ENCODE data around the gene SRPK3. TPM values are rescaled to one million over a fixed set of nuclear protein-coding genes. Genes with fewer than 3 reads are reported as not detected.

Gene SRPK3
- total RNA-seq, 1 donor from 2014 or later: 0.50 TPM

- Mint-ChIP-seq H3K9me3 (ENCODE audit: low read depth) (peaks cover 20% of the 10 kb centered on the region), H3K36me3 (ENCODE audit: low read depth) (peaks cover 19% of the 10 kb centered on the region), H3K4me1 (ENCODE audit: low read depth) (no peaks in the 10 kb centered on the region), H3K27ac (ENCODE audit: unreplicated experiment) (no peak overlapping the region), H3K27me3 (ENCODE audit: low read depth) (no peaks in the 10 kb centered on the region), H3K4me3 (ENCODE audit: unreplicated experiment) (no peak overlapping the region)
- TF ChIP-seq CTCF (IDR thresholded peaks at IDR 0.05): no peak
- no peak for DNase-seq (ENCODE audit: low spot score)
These were observed 47.1 kb upstream of the SRPK3 start for GRCh38 chrX:153733651-153734240.

GRCh38 chrX:153734871-153735270, 46.0 kb upstream of the SRPK3 start:
- TF ChIP-seq CTCF (IDR thresholded peaks at IDR 0.05): no peak
- DNase-seq (ENCODE audit: low spot score): no peak
- Mint-ChIP-seq H3K4me3 (ENCODE audit: unreplicated experiment) (no peak overlapping the region), H3K4me1 (ENCODE audit: low read depth) (no peaks in the 10 kb centered on the region), H3K36me3 (ENCODE audit: low read depth) (peaks cover 15% of the 10 kb centered on the region), H3K27ac (ENCODE audit: unreplicated experiment) (no peak overlapping the region), H3K9me3 (ENCODE audit: low read depth) (peaks cover 20% of the 10 kb centered on the region), H3K27me3 (ENCODE audit: low read depth) (no peaks in the 10 kb centered on the region)

- no peak for TF ChIP-seq CTCF (IDR thresholded peaks at IDR 0.05)
- no peaks in the 10 kb centered on the region for H3K27me3 Mint-ChIP-seq (ENCODE audit: low read depth)
- peaks cover 20% of the 10 kb centered on the region for H3K9me3 Mint-ChIP-seq (ENCODE audit: low read depth)
- H3K27ac Mint-ChIP-seq (ENCODE audit: unreplicated experiment): no peak overlapping the region
- H3K36me3 Mint-ChIP-seq (ENCODE audit: low read depth): peaks cover 15% of the 10 kb centered on the region
- DNase-seq (ENCODE audit: low spot score): no peak
- no peaks in the 10 kb centered on the region for H3K4me1 Mint-ChIP-seq (ENCODE audit: low read depth)
- no peak overlapping the region for H3K4me3 Mint-ChIP-seq (ENCODE audit: unreplicated experiment)
These were observed 45.6 kb upstream of the SRPK3 start for GRCh38 chrX:153735274-153735673.

GRCh38 chrX:153736071-153736820, 44.6 kb upstream of the SRPK3 start:
- Mint-ChIP-seq H3K27ac (ENCODE audit: unreplicated experiment) (no peak overlapping the region), H3K4me3 (ENCODE audit: unreplicated experiment) (no peak overlapping the region), H3K9me3 (ENCODE audit: low read depth) (peaks cover 15% of the 10 kb centered on the region), H3K36me3 (ENCODE audit: low read depth) (peaks cover 12% of the 10 kb centered on the region), H3K4me1 (ENCODE audit: low read depth) (no peaks in the 10 kb centered on the region), H3K27me3 (ENCODE audit: low read depth) (no peaks in the 10 kb centered on the region)
- no peak for TF ChIP-seq CTCF (IDR thresholded peaks at IDR 0.05)
- no peak for DNase-seq (ENCODE audit: low spot score)

- no peak for TF ChIP-seq CTCF (IDR thresholded peaks at IDR 0.05)
- DNase-seq (ENCODE audit: low spot score): no peak
- H3K4me3 Mint-ChIP-seq (ENCODE audit: unreplicated experiment): no peak overlapping the region
These were observed 43.9 kb upstream of the SRPK3 start for GRCh38 chrX:153736871-153737441.

More at GRCh38 chrX:153736871-153737441, 43.9 kb upstream of the SRPK3 start:
- Mint-ChIP-seq H3K27me3 (ENCODE audit: low read depth) (no peaks in the 10 kb centered on the region), H3K36me3 (ENCODE audit: low read depth) (peaks cover 7% of the 10 kb centered on the region), H3K4me1 (ENCODE audit: low read depth) (no peaks in the 10 kb centered on the region), H3K9me3 (ENCODE audit: low read depth) (peaks cover 8% of the 10 kb centered on the region), H3K27ac (ENCODE audit: unreplicated experiment) (no peak overlapping the region)
